Measurements from ENCODE around the gene KIF18A.

DNA sequence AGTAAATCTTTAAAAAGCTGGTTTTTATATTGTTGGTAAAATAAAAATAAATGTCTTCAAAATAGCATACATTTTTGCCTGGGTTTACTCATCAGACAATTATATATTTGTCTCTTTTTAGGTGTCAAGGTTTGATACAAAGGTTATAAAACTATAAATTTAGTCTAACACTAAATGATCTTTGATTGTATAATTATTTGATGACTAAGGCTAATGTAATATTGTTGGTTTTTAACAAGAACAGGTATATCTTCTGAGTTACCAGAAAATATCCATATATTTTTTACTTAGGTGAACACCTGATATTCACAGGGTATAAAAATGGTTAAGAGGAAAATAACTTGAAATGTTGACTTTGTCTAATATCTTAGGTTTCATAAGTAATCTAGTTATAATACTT lies 104.3 kb downstream of the KIF18A start:
- TF ChIP-seq POLR2A (IDR thresholded peaks at IDR 0.05) (no peak), POLR2AphosphoS5 (IDR thresholded peaks at IDR 0.05) (no peak)
